Lung microvascular endothelial cell (primary cell): ENCODE results near the gene CLEC4D. TPM values are rescaled to one million over a fixed set of nuclear protein-coding genes. Genes with fewer than 3 reads are reported as not detected.

Experiments
- total RNA-seq: library from RNA; depleted of rRNA; stranded (reverse); fragments of >200 nt; gene quantifications from 2 replicates; pipeline ENCODE4 v1.2.1, GENCODE V29; 2014

CLEC4D gene
- total RNA-seq, 1 donor from 2014 or later: not detected

Other genes starting within 250 kb of the CLEC4D start
- not detected in 2 replicates for gene CLEC6A, start 57.5 kb upstream of the CLEC4D start, total RNA-seq
- not detected in 2 replicates for gene CLEC4E, start 27.4 kb downstream of the CLEC4D start, total RNA-seq
- not detected in 2 replicates for gene AICDA, start 99.4 kb downstream of the CLEC4D start, total RNA-seq
- not detected in 2 replicates for gene MFAP5, start 149.3 kb downstream of the CLEC4D start, total RNA-seq
- gene RIMKLB, start 184.5 kb downstream of the CLEC4D start, total RNA-seq: 33.3 and 46.6 TPM in 2 replicates